ENCODE results near the gene ROBO3.

- no peak for TF ChIP-seq EZH2 (IDR thresholded peaks at IDR 0.05)
- TF ChIP-seq POLR2AphosphoS5 (IDR thresholded peaks at IDR 0.05; ENCODE audit: borderline replicate concordance, low read depth, low read length), result no peak
- no peak for TF ChIP-seq FOXP2 (optimal IDR thresholded peaks at IDR 0.05; ENCODE audit: control extremely low read depth, extremely low read length, insufficient read depth)
Measured at GRCh38 chr11:124861670-124862069, 3.6 kb upstream of the ROBO3 start.

Measured in SK-N-MC (cell line).